Lower leg skin (tissue), 4 donors: ENCODE results near the gene ECSCR. TPM values are rescaled to one million over a fixed set of nuclear protein-coding genes. Genes with fewer than 3 reads are reported as not detected.

ENCODE experiments used
- DNase-seq, 2 donors: peaks; one replicate each; pipeline ENCODE4 v3.0.0-alpha.2; 2019; ENCODE audit warnings: low spot score in 2 of 2
- H3K4me3 ChIP-seq: fragments of 200-600 bp; sonication (generic); 2 replicates; pipeline ENCODE4 v1.5.1; 2017; ENCODE audit warnings: mild to moderate bottlenecking, low read depth; ENCODE audit not compliant: poor library complexity, severe bottlenecking
- CTCF ChIP-seq, 3 donors: fragments of 450-650 bp; IDR thresholded peaks; one replicate each; pipeline ENCODE4 v1.5.1; 2016; ENCODE audit warnings: antibody characterized with exemption in 3 of 3, mild to moderate bottlenecking in 3 of 3, moderate library complexity in 2 of 3
- POLR2A ChIP-seq, 2 donors: fragments of 450-650 bp; IDR thresholded peaks; one replicate each; pipeline ENCODE4 v1.6.1; 2016 to 2017; ENCODE audit warnings: antibody characterized with exemption in 2 of 2, mild to moderate bottlenecking in 1 of 2, moderate library complexity in 1 of 2
- WGBS, 2 donors: methylation state at CpG; one replicate each; pipeline ENCODE4 v1.1.5; 2018; 5-methylcytosine and 5-hydroxymethylcytosine counted together
- intact Hi-C: fragments of 100-400 bp; cut with DNase I; formaldehyde crosslinking; loops from one replicate; pipeline ENCODE4 v1.15.0; 2023; ENCODE audit warnings: low total_unique reads
- total RNA-seq, 4 donors: library from RNA; depleted of rRNA; stranded (reverse); fragments of >200 nt; gene quantifications; one replicate each; pipeline ENCODE4 v1.1.0, GENCODE V29; 2016

Gene ECSCR
- total RNA-seq, 4 donors from 2014 or later, result 1.4 to 15.0 (median 9.3) TPM

- TF ChIP-seq CTCF (IDR thresholded peaks at IDR 0.05), result no peak
- TF ChIP-seq POLR2A (IDR thresholded peaks at IDR 0.05), result no peak
- intact Hi-C loops, result no loop called here
- DNase-seq, result no peak
- H3K4me3 ChIP-seq, result no peak overlapping the region
These were observed 55.0 kb downstream of the ECSCR start for GRCh38 chr5:139407517-139407916.

- intact Hi-C loops, result no loop called here
- no peak overlapping the region for H3K4me3 ChIP-seq
- TF ChIP-seq CTCF (IDR thresholded peaks at IDR 0.05) (no peak), POLR2A (IDR thresholded peaks at IDR 0.05) (no peak)
- WGBS, 2 donors, result 48 to 66% methylated on average over 2 of the region's 2 CpGs
- DNase-seq, result peak in 1 of 2 donors; percentile 23
These were observed 55.6 kb downstream of the ECSCR start for GRCh38 chr5:139406963-139407362.

GRCh38 chr5:139404484-139404840 is 58.1 kb downstream of the ECSCR start:
- no peak for TF ChIP-seq CTCF (IDR thresholded peaks at IDR 0.05)
- TF ChIP-seq POLR2A (IDR thresholded peaks at IDR 0.05), result no peak
- H3K4me3 ChIP-seq, result no peak overlapping the region
- intact Hi-C loops, result no loop called here
- 72 to 74% methylated on average over 5 of the region's 5 CpGs for WGBS, 2 donors
- DNase-seq, result no peak

GRCh38 chr5:139403787-139404483 is 58.6 kb downstream of the ECSCR start, which contains the start of gene SPATA24:
Gene SPATA24 (minus strand): TSS chr5:139404089. CDS start chr5:139404060, 29 bp downstream.
- intact Hi-C loops, result no loop called here
- WGBS, 2 donors, result 1% methylated on average over 24 to 33 of the region's 41 CpGs
- peak within 1 kb of the TSS; percentile 29 for H3K4me3 ChIP-seq
- peak; percentile 97 to 99 for DNase-seq
- TF ChIP-seq CTCF (IDR thresholded peaks at IDR 0.05) (no peak), POLR2A (IDR thresholded peaks at IDR 0.05) (no peak)

- no peak for TF ChIP-seq CTCF (IDR thresholded peaks at IDR 0.05)
- TF ChIP-seq POLR2A (IDR thresholded peaks at IDR 0.05), result no peak
- no peak for DNase-seq
- WGBS, 2 donors, result 15 to 18% methylated on average over 7 of the region's 7 CpGs
- peak overlapping the region; percentile 29 for H3K4me3 ChIP-seq
- intact Hi-C loops, result no loop called here
These were observed 59.1 kb downstream of the ECSCR start for GRCh38 chr5:139403418-139403786.
